GM12878 (cell line): ENCODE measurements around the gene HK1. TPM values are rescaled to one million over a fixed set of nuclear protein-coding genes. Genes with fewer than 3 reads are reported as not detected.

Experiments
- CTCF ChIP-seq, 3 experiments: IDR thresholded peaks in 2 of 3; conservative IDR thresholded peaks in 1 of 3; 2 replicates each; pipeline ENCODE4 v1.5.1; 2011; ENCODE audit warnings: low read depth in 3 of 3, low read length in 3 of 3, mild to moderate bottlenecking in 3 of 3, control low read depth in 2 of 3, moderate library complexity in 2 of 3, inconsistent platforms in 1 of 3, mixed read lengths in 1 of 3; ENCODE audit not compliant: control insufficient read depth in 2 of 3, insufficient read depth in 1 of 3; ENCODE audit errors: extremely low read depth in 1 of 3
- EED ChIP-seq: sonication (generic); IDR thresholded peaks from 2 replicates; pipeline ENCODE4 v1.6.1; 2016; ENCODE audit warnings: antibody characterized with exemption, low read depth
- EGR1 ChIP-seq, 2 experiments: IDR thresholded peaks; 1 replicate in 1 of 2; 2 replicates in 1 of 2; pipeline ENCODE4 v1.6.1; 2011 to 2012; ENCODE audit warnings: low read depth in 2 of 2, low read length in 2 of 2, borderline replicate concordance in 1 of 2, mild to moderate bottlenecking in 1 of 2, moderate library complexity in 1 of 2
- FOXK2 ChIP-seq: fragments of 450-650 bp; IDR thresholded peaks from 2 replicates; pipeline ENCODE4 v1.6.1; 2017; ENCODE audit warnings: mild to moderate bottlenecking, moderate library complexity
- HDGF ChIP-seq: fragments of 450-650 bp; IDR thresholded peaks from 2 replicates; pipeline ENCODE4 v1.6.1; 2016; ENCODE audit warnings: antibody characterized with exemption
- IKZF1 ChIP-seq: fragments of 450-650 bp; conservative IDR thresholded peaks from 2 replicates; pipeline ENCODE4 v1.6.1; 2017; ENCODE audit warnings: antibody characterized with exemption, mild to moderate bottlenecking
- NFXL1 ChIP-seq: fragments of 450-650 bp; IDR thresholded peaks from 2 replicates; pipeline ENCODE4 v1.6.1; 2017; ENCODE audit warnings: antibody characterized with exemption, mild to moderate bottlenecking, borderline replicate concordance
- NR2C1 ChIP-seq: fragments of 450-650 bp; IDR thresholded peaks from 2 replicates; pipeline ENCODE4 v1.6.1; 2017; ENCODE audit warnings: antibody characterized with exemption, mild to moderate bottlenecking, moderate library complexity
- NR2F1 ChIP-seq: fragments of 450-650 bp; conservative IDR thresholded peaks from 2 replicates; pipeline ENCODE4 v1.6.1; 2017; ENCODE audit warnings: mild to moderate bottlenecking
- POU2F2 ChIP-seq: IDR thresholded peaks from 3 replicates; pipeline ENCODE4 v1.6.1; 2011; ENCODE audit warnings: low read depth, mild to moderate bottlenecking, low read length, borderline replicate concordance
- RAD21 ChIP-seq: IDR thresholded peaks from 2 replicates; pipeline ENCODE4 v1.6.1; 2011; ENCODE audit warnings: mild to moderate bottlenecking, low read depth, low read length, moderate library complexity; ENCODE audit not compliant: insufficient read depth
- SMAD1 ChIP-seq: fragments of 450-650 bp; IDR thresholded peaks from 2 replicates; pipeline ENCODE4 v1.6.1; 2018; ENCODE audit warnings: mild to moderate bottlenecking, low read depth; ENCODE audit not compliant: partially characterized antibody
- SMC3 ChIP-seq: IDR thresholded peaks from 2 replicates; pipeline ENCODE4 v1.6.1; 2011; ENCODE audit warnings: low read length, improper control_type of control experiment, borderline replicate concordance
- SP1 ChIP-seq: IDR thresholded peaks from one replicate; pipeline ENCODE4 v1.6.1; 2011; ENCODE audit warnings: low read depth, low read length
- TARDBP ChIP-seq: IDR thresholded peaks from 2 replicates; pipeline ENCODE4 v1.6.1; 2016; ENCODE audit warnings: borderline replicate concordance
- TCF7 ChIP-seq: IDR thresholded peaks from 2 replicates; pipeline ENCODE4 v1.6.1; 2014; ENCODE audit warnings: antibody characterized with exemption, borderline replicate concordance
- ZNF207 ChIP-seq: fragments of 450-650 bp; IDR thresholded peaks from 2 replicates; pipeline ENCODE4 v1.6.1; 2014; ENCODE audit warnings: antibody characterized with exemption, mild to moderate bottlenecking, borderline replicate concordance
- ZNF622 ChIP-seq: fragments of 450-650 bp; IDR thresholded peaks from 2 replicates; pipeline ENCODE4 v1.6.1; 2017; ENCODE audit warnings: mild to moderate bottlenecking, inconsistent platforms
- polyA plus RNA-seq, 11 experiments: library from polyadenylated mRNA; depleted of rRNA in 4 of 11; unstranded in 6 of 11; stranded (reverse) in 5 of 11; fragments of >200 nt; fragmentation: Nextera tagmentation in 4 of 11; fragmentation: Illumina TruSeq in 1 of 11; extraction: Ambion mirVana in 4 of 11; extraction: Trizol in 1 of 11; gene quantifications; 1 replicate in 1 of 11; 2 replicates in 10 of 11; pipeline versions ENCODE4 v1.2.1 to v1.2.3, GENCODE V29; 2011 to 2016; ENCODE audit warnings: inconsistent platforms in 2 of 11, missing spikeins in 2 of 11, low read depth in 1 of 11
- total RNA-seq, 4 experiments: library from RNA; depleted of rRNA in 3 of 4; stranded (reverse); fragments of >200 nt in 3 of 4; fragmentation: Illumina TruSeq in 1 of 4; extraction: Trizol in 1 of 4; gene quantifications; 2 replicates each; pipeline versions ENCODE4 v1.2.1 to v1.2.3, GENCODE V29; 2013 to 2021
- TF ChIP-seq, protein P1 (sequence below): fragments of 450-650 bp; IDR thresholded peaks from 2 replicates; pipeline ENCODE4 v1.6.1; 2017; ENCODE audit warnings: mild to moderate bottlenecking, low read depth, inconsistent platforms; ENCODE audit not compliant: poor library complexity, severe bottlenecking
- TF ChIP-seq, protein P2 (sequence below): IDR thresholded peaks from 2 replicates; pipeline ENCODE4 v1.6.1; 2011; ENCODE audit warnings: mild to moderate bottlenecking, low read depth, low read length, moderate library complexity; ENCODE audit not compliant: insufficient replicate concordance

Gene HK1
- total and polyA plus RNA-seq, 10 of the 15 experiments (the other 5 are each of a cell fraction or from before 2014, with no cell fraction given): 3.4 to 77.3 (median 46.6) TPM

DNA sequence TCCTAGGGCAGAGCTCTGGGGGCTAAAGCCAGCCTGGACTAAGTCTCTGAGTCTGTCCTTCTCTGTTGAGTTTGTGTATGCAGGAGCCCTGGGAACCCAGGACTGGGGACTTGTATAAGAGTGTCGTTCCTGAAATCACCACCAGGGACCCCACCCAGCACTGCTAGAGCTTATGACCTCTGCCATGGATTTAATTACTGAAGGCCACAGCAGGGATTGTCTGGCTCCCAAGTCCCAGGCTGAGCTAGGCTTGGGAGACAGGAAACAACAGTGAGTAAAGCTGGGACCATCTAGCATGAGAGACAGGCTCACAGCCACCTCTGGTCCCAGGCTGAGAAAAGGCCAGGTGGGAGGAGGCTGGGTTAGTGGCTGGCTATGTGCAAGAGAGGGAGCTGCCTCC lies 171.5 kb downstream of the HK1 start (continued):
- TF ChIP-seq EGR1 (IDR thresholded peaks at IDR 0.05; ENCODE audit: borderline replicate concordance in 1 of 2, low read depth in 2 of 2, low read length in 2 of 2) (no peak), RAD21 (0 out of 2 replicates have a peak, but pooled peaks have one; percentile 9), SP1 (no peak), POU2F2 (no peak), IKZF1 (no peak), SMC3 (0 out of 2 replicates have a peak, but pooled peaks have one; percentile 19), FOXK2 (no peak), SMAD1 (no peak), NR2C1 (no peak), ZNF622 (no peak), TARDBP (no peak), CTCF (IDR thresholded peaks at IDR 0.05 in 2 of 3, conservative IDR thresholded peaks at IDR 0.05 in 1 of 3; ENCODE audit: control insufficient read depth in 2 of 3, extremely low read depth in 1 of 3, insufficient read depth in 1 of 3, low read depth in 3 of 3, low read length in 3 of 3) (peak; percentile 25 to 60 (median 49)), NR2F1 (peak; percentile 36; the same call in 1 of the 2 replicates), EED (no peak), HDGF (no peak), TCF7 (no peak), ZNF207 (no peak), NFXL1 (no peak)
- TF ChIP-seq, protein P1, sequence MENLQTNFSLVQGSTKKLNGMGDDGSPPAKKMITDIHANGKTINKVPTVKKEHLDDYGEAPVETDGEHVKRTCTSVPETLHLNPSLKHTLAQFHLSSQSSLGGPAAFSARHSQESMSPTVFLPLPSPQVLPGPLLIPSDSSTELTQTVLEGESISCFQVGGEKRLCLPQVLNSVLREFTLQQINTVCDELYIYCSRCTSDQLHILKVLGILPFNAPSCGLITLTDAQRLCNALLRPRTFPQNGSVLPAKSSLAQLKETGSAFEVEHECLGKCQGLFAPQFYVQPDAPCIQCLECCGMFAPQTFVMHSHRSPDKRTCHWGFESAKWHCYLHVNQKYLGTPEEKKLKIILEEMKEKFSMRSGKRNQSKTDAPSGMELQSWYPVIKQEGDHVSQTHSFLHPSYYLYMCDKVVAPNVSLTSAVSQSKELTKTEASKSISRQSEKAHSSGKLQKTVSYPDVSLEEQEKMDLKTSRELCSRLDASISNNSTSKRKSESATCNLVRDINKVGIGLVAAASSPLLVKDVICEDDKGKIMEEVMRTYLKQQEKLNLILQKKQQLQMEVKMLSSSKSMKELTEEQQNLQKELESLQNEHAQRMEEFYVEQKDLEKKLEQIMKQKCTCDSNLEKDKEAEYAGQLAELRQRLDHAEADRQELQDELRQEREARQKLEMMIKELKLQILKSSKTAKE: no peak
- TF ChIP-seq, protein P2, sequence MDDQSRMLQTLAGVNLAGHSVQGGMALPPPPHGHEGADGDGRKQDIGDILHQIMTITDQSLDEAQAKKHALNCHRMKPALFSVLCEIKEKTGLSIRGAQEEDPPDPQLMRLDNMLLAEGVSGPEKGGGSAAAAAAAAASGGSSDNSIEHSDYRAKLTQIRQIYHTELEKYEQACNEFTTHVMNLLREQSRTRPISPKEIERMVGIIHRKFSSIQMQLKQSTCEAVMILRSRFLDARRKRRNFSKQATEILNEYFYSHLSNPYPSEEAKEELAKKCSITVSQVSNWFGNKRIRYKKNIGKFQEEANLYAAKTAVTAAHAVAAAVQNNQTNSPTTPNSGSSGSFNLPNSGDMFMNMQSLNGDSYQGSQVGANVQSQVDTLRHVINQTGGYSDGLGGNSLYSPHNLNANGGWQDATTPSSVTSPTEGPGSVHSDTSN: no peak
